Purkinje cell (primary cell): Measurements from ENCODE around the gene ACKR1. TPM values are rescaled to one million over a fixed set of nuclear protein-coding genes. Genes with fewer than 3 reads are reported as not detected.

Experiments used
- polyA plus RNA-seq: library from polyadenylated mRNA; unstranded; fragments of >200 nt; fragmentation: Nextera tagmentation; gene quantifications from 2 replicates; pipeline ENCODE4 v1.2.1, GENCODE V29; 2014

The ACKR1 gene
- 0.45 and 3.5 TPM in 2 replicates for polyA plus RNA-seq

GRCh38 chr1:159204161-159205141, at the start of gene ACKR1:
TSS of gene ACKR1 (plus strand) at chr1:159204875. CDS start at chr1:159204960, 85 bp downstream.

GRCh38 chr1:159171254-159171687, 33.4 kb upstream of the ACKR1 start, which contains the start of gene CADM3:
TSS of gene CADM3 (plus strand) at chr1:159171615. CDS start at chr1:159171766, 151 bp downstream.

Other genes with a start within 250 kb of the ACKR1 start
- gene IFI16, start 195.0 kb upstream of the ACKR1 start, polyA plus RNA-seq, result 5.0 and 10.5 TPM in 2 replicates
- gene AIM2, start 128.1 kb upstream of the ACKR1 start, polyA plus RNA-seq, result 0.56 and 2.4 TPM in 2 replicates
- 12.1 and 16.4 TPM in 2 replicates for gene CADM3, start 33.3 kb upstream of the ACKR1 start, polyA plus RNA-seq
- gene FCER1A, start 97.5 kb downstream of the ACKR1 start, polyA plus RNA-seq, result not detected in 2 replicates
- not detected in 2 replicates for gene OR10J4, start 227.3 kb downstream of the ACKR1 start, polyA plus RNA-seq
- gene OR10J1, start 234.8 kb downstream of the ACKR1 start, polyA plus RNA-seq, result not detected in 2 replicates